ENCODE measurements around the gene IQSEC1.

- TF ChIP-seq CTCF (IDR thresholded peaks at IDR 0.05; ENCODE audit: poor library complexity) = no peak
- TF ChIP-seq EZH2 (IDR thresholded peaks at IDR 0.05; ENCODE audit: borderline replicate concordance) = no peak
Measured at GRCh38 chr3:12938258-12938711, 134.9 kb downstream of the IQSEC1 start.

Data from hepatocyte (in vitro differentiated cells).